OCI-LY7 (cell line): ENCODE results near the gene DIPK1B.

Experiments
- EZH2phosphoT487 ChIP-seq: fragments of 200-600 bp; sonication (generic); IDR thresholded peaks from 2 replicates; pipeline ENCODE4 v1.6.1; 2018; ENCODE audit warnings: low read depth, borderline replicate concordance, mild to moderate bottlenecking, mixed run types, antibody characterized with exemption, low read length, moderate library complexity, mixed read lengths
- TF ChIP-seq, protein P1 (sequence below): fragments of 200-600 bp; sonication (generic); conservative IDR thresholded peaks from 2 replicates; pipeline ENCODE4 v1.5.1; 2014; ENCODE audit warnings: mild to moderate bottlenecking, antibody characterized with exemption, low read length, moderate library complexity, mixed read lengths

DNA sequence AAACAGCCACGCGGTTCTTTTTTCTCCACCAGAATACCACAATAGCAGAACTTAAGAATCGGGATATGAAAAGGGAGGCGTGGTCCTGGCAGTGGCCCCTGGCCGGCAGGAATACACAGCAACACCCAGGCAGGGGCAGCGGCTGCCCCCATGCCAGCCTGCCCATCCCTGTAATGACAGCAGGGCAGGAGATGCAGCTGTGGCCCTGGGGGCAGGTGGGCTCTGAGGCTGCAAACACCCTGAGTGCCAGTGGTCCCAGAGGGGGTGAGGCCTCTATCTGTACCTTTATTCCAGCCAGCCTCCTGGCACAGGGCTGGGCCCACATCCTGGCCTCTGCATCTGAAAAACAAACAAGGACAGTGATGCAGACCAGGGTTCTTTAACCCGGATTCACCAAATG lies 12.4 kb downstream of the DIPK1B start:
- TF ChIP-seq, protein P1, sequence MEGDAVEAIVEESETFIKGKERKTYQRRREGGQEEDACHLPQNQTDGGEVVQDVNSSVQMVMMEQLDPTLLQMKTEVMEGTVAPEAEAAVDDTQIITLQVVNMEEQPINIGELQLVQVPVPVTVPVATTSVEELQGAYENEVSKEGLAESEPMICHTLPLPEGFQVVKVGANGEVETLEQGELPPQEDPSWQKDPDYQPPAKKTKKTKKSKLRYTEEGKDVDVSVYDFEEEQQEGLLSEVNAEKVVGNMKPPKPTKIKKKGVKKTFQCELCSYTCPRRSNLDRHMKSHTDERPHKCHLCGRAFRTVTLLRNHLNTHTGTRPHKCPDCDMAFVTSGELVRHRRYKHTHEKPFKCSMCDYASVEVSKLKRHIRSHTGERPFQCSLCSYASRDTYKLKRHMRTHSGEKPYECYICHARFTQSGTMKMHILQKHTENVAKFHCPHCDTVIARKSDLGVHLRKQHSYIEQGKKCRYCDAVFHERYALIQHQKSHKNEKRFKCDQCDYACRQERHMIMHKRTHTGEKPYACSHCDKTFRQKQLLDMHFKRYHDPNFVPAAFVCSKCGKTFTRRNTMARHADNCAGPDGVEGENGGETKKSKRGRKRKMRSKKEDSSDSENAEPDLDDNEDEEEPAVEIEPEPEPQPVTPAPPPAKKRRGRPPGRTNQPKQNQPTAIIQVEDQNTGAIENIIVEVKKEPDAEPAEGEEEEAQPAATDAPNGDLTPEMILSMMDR = no peak
- no peak for TF ChIP-seq EZH2phosphoT487
